Inflammatory macrophage (primary cell): ENCODE measurements around the gene CLCA1.

Source experiments
- DNase-seq, 2 donors: peaks; one replicate each; pipeline ENCODE4 v3.0.0-alpha.2; 2020 to 2022
- total RNA-seq, 18 experiments: gene quantifications; one replicate each; lab custom pipeline; 2026; ENCODE audit warnings: mixed read lengths in 6 of 18, inconsistent platforms in 2 of 18; lab: John Stamatoyannopoulos, UW

The CLCA1 gene
- total RNA-seq = 0 to 0.20 (median 0) reads per million in 18 experiments

- DNase-seq = no peak
Measured at GRCh38 chr1:86468501-86468977, at the start of gene CLCA1. TSS of gene CLCA1 (plus strand) at chr1:86468927. CDS start at chr1:86468972, 45 bp downstream.

- DNase-seq = peak; percentile 37 to 52
Measured at GRCh38 chr1:86419277-86419903, 49.3 kb upstream of the CLCA1 start.

- no peak for DNase-seq
Measured at GRCh38 chr1:86421601-86422280, 47.0 kb upstream of the CLCA1 start.

GRCh38 chr1:86423473-86423872 is 45.3 kb upstream of the CLCA1 start:
- no peak for DNase-seq

GRCh38 chr1:86423873-86424272 is 44.9 kb upstream of the CLCA1 start, which contains the start of gene CLCA2:
TSS of gene CLCA2 (plus strand) at chr1:86424171. CDS start at chr1:86424248, 77 bp downstream.
- no peak for DNase-seq

- DNase-seq = no peak
Measured at GRCh38 chr1:86429122-86429725, 39.5 kb upstream of the CLCA1 start.

GRCh38 chr1:86429835-86430234 is 38.9 kb upstream of the CLCA1 start:
- peak; percentile 82 to 92 for DNase-seq

- peak in 1 of 2 donors; percentile 8 for DNase-seq
Measured at GRCh38 chr1:86430376-86430775, 38.4 kb upstream of the CLCA1 start.

- DNase-seq = no peak
Measured at GRCh38 chr1:86434059-86434458, 34.7 kb upstream of the CLCA1 start.

- DNase-seq = no peak
Measured at GRCh38 chr1:86435327-86435726, 33.4 kb upstream of the CLCA1 start.

GRCh38 chr1:86436041-86436440 is 32.7 kb upstream of the CLCA1 start:
- DNase-seq = no peak

GRCh38 chr1:86441581-86441980 is 27.1 kb upstream of the CLCA1 start:
- no peak for DNase-seq

- DNase-seq = no peak
Measured at GRCh38 chr1:86441997-86442396, 26.7 kb upstream of the CLCA1 start.

- no peak for DNase-seq
Measured at GRCh38 chr1:86445919-86446318, 22.8 kb upstream of the CLCA1 start.

GRCh38 chr1:86447198-86447790 is 21.4 kb upstream of the CLCA1 start:
- DNase-seq = no peak

GRCh38 chr1:86448670-86449069 is 20.1 kb upstream of the CLCA1 start:
- DNase-seq = no peak

- DNase-seq = no peak
Measured at GRCh38 chr1:86449103-86449502, 19.6 kb upstream of the CLCA1 start.

GRCh38 chr1:86450847-86451246 is 17.9 kb upstream of the CLCA1 start:
- DNase-seq = peak in 1 of 2 donors; percentile 11

- DNase-seq = no peak
Measured at GRCh38 chr1:86453664-86454063, 15.1 kb upstream of the CLCA1 start.

- DNase-seq = no peak
Measured at GRCh38 chr1:86455073-86455472, 13.7 kb upstream of the CLCA1 start.

- DNase-seq = peak; percentile 6 to 18
Measured at GRCh38 chr1:86460998-86461397, 7.7 kb upstream of the CLCA1 start.

GRCh38 chr1:86461482-86461881 is 7.2 kb upstream of the CLCA1 start:
- DNase-seq = no peak

GRCh38 chr1:86464819-86465218 is 3.9 kb upstream of the CLCA1 start:
- DNase-seq = no peak
